AG04450 (cell line): ENCODE measurements around the gene ARF3. TPM values are rescaled to one million over a fixed set of nuclear protein-coding genes. Genes with fewer than 3 reads are reported as not detected.

Experiments used
- CTCF ChIA-PET: fragments of 300-600, 350-600 bp; formaldehyde crosslinking; extraction: SDS; loops from one replicate; lab custom pipeline; 2022; ENCODE audit warnings: antibody characterized with exemption, inconsistent platforms; lab: Charles Lee
- POLR2A ChIA-PET: fragments of 350-600 bp; formaldehyde crosslinking; extraction: SDS; loops from one replicate; lab custom pipeline; 2021; ENCODE audit warnings: antibody characterized with exemption, inconsistent platforms; lab: Yijun Ruan, JAX
- DNase-seq: peaks from one replicate; pipeline ENCODE4 v3.0.0-alpha.2; 2011; ENCODE audit warnings: low read depth, low spot score
- H3K27ac ChIP-seq: one replicate; pipeline ENCODE4 v1.5.1; 2012; ENCODE audit warnings: low read depth, low read length, control low read depth
- H3K27me3 ChIP-seq: one replicate; pipeline ENCODE4 v1.6.0; 2012; ENCODE audit warnings: low read length; ENCODE audit not compliant: control insufficient read depth, insufficient read depth
- H3K4me3 ChIP-seq: 2 replicates; pipeline ENCODE4 v1.5.1; 2011; ENCODE audit warnings: mild to moderate bottlenecking, low read depth, low read length, control low read depth
- H3K9me3 ChIP-seq: 2 replicates; pipeline ENCODE4 v1.5.1; 2012; ENCODE audit warnings: low read length; ENCODE audit not compliant: control insufficient read depth, insufficient read depth
- polyA plus RNA-seq: library from polyadenylated mRNA; depleted of rRNA; stranded (reverse); fragments of >200 nt; gene quantifications from 2 replicates; pipeline ENCODE4 v1.2.3, GENCODE V29; 2011
- TF ChIP-seq, protein P1 (sequence below): IDR thresholded peaks from 2 replicates; pipeline ENCODE4 v1.5.1; 2011; ENCODE audit warnings: low read depth, low read length, control low read depth, inconsistent platforms

Gene ARF3
- polyA plus RNA-seq, 1 experiment: 260 TPM

DNA sequence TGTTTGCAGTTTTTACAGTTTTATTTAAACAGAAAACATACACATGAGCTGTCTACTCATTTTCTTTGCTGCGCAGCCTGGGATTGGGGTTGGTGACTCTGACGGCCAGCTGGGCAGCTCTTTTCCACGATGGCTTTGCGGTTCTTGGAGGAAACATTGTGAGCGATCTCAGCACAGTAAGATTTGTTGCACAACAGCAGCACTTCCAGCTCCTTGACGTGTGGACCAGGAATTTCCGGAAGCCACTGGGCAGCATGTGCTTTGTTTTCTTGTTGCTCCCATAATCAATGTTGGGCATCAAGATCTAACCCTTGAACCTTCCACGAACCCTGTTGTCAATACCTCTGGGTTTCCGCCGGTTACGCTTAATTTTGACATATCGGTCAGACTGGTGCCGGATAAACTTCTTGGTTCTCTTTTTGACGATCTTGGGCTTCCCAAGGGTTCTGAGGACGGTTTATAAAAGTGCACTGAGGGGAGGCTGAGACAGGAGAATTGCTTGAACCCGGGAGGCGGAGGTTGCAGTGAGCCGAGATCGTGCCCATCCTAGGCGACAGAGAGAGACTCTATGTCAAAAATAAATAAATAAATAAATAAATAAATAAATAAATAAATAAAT lies 53.8 kb downstream of the ARF3 start:
- Histone ChIP-seq H3K27ac (peak overlapping the region; percentile 11), H3K27me3 (no peaks in the 10 kb centered on the region), H3K4me3 (no peak overlapping the region), H3K9me3 (no peaks in the 10 kb centered on the region)
- no peak for DNase-seq
- ChIA-PET POLR2A (no interaction called here), CTCF (interaction anchor here (0.6 to 5.9 kb wide), 13 partner anchors 8 to 179 kb away, joined by 3 to 93 read pairs (median 3); partner anchors contain the start of genes DDX23 and FKBP11)
- TF ChIP-seq, protein P1, sequence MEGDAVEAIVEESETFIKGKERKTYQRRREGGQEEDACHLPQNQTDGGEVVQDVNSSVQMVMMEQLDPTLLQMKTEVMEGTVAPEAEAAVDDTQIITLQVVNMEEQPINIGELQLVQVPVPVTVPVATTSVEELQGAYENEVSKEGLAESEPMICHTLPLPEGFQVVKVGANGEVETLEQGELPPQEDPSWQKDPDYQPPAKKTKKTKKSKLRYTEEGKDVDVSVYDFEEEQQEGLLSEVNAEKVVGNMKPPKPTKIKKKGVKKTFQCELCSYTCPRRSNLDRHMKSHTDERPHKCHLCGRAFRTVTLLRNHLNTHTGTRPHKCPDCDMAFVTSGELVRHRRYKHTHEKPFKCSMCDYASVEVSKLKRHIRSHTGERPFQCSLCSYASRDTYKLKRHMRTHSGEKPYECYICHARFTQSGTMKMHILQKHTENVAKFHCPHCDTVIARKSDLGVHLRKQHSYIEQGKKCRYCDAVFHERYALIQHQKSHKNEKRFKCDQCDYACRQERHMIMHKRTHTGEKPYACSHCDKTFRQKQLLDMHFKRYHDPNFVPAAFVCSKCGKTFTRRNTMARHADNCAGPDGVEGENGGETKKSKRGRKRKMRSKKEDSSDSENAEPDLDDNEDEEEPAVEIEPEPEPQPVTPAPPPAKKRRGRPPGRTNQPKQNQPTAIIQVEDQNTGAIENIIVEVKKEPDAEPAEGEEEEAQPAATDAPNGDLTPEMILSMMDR: no peak

DNA sequence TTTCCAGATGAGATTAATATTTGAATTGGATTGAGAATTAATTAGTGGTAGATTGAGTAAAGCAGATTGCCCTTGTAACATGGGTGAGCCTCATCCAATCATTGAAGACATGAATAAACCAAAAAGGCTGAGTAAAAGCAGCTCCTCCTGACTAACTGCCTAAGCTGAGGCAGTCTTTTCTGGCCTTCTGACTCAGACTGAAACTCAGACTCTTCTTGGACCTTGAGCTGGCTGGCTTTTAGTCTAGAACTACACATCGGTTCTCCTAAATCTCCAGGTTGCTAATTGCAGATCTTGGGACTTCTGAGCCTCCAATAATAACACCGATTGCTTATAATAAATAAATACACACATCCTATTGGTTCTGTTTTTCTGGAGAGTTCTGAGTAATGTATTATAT lies 56.0 kb downstream of the ARF3 start:
- ChIA-PET CTCF (interaction anchor here (2.0 to 5.9 kb wide), 2 partner anchors 11 to 35 kb away, joined by 9 to 93 read pairs; no protein-coding TSS in a partner anchor), POLR2A (no interaction called here)
- no peak overlapping the region for H3K27ac ChIP-seq
- no peak for DNase-seq
- H3K27me3 ChIP-seq: no peaks in the 10 kb centered on the region
- no peaks in the 10 kb centered on the region for H3K9me3 ChIP-seq
- H3K4me3 ChIP-seq: no peak overlapping the region
- TF ChIP-seq, protein P1: no peak

DNA sequence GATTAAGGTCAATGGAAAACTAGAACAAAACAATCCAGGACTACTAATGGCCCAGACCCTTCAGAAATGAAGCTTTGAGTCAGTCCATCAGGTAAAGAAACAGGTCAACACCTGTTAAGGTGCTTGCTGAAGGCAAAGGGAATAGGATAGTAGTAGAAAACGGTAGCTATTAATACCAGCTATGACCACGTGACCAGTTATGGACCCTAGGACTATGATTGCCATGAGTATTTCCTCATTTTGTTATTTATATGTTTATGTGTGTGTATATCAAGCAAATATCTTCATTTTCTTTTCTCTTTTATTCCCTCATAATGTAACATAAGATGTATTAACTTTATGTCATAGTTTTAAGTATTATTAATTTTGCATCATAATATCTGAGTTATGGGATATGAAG lies 57.6 kb downstream of the ARF3 start:
- Histone ChIP-seq H3K27ac (no peak overlapping the region), H3K4me3 (no peak overlapping the region), H3K9me3 (no peaks in the 10 kb centered on the region), H3K27me3 (no peaks in the 10 kb centered on the region)
- ChIA-PET POLR2A (no interaction called here), CTCF (interaction anchor here (0.7 to 5.9 kb wide), 4 partner anchors 10 to 89 kb away, joined by 3 to 93 read pairs (median 8); no protein-coding TSS in a partner anchor)
- TF ChIP-seq, protein P1: no peak
- no peak for DNase-seq

DNA sequence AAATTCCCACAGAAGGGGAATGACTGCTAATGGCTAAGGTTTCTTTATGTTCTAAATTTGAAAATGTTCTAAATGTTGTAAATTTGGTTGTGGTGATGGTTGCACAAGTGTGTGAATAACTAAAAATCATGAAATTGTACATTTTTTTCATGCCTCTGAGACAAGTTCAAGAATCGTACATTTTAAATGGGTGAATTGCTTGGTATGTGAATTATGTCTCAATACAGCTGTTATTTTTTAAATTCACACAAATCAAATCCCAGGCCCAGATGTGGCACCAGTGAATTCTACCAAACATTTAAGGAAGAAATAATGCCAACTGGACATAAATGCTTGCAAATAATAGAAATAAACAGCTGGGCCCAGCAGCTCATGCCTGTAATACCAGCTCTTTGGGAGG lies 63.0 kb downstream of the ARF3 start:
- Histone ChIP-seq H3K27me3 (peaks cover 9% of the 10 kb centered on the region), H3K27ac (no peak overlapping the region), H3K9me3 (no peaks in the 10 kb centered on the region), H3K4me3 (no peak overlapping the region)
- DNase-seq: no peak
- CTCF ChIA-PET: interaction anchor here (1.5 to 2.3 kb wide), 3 partner anchors 10 to 42 kb away, joined by 3 to 13 read pairs (median 8); a partner anchor contains a TSS
- TF ChIP-seq, protein P1: no peak
- POLR2A ChIA-PET: interaction anchor here (0.8 kb wide), 1 partner anchor 33 kb away, joined by 3 read pairs; no protein-coding TSS in a partner anchor
